GM12878 (cell line): ENCODE data around the gene MAT1A. TPM values are rescaled to one million over a fixed set of nuclear protein-coding genes. Genes with fewer than 3 reads are reported as not detected.

Experiments used
- ATAC-seq: fragments of 200-7000 bp; cut with Tn5 transposase; 3 replicates; pipeline ENCODE4 v1.9.1; 2020; ENCODE audit warnings: mild to moderate bottlenecking, moderate library complexity
- BruUV-seq: library from RNA; stranded (reverse); fragments of 400-500 nt; replicated peaks from 2 replicates; lab custom pipeline; 2021; lab: Mats Ljungman, UMichigan
- CTCF ChIA-PET: fragments of 300-600 bp; sonication (Branson Sonifier 250); formaldehyde crosslinking; extraction: SDS; loops from one replicate; lab custom pipeline; 2021; ENCODE audit warnings: inconsistent platforms; lab: Yijun Ruan, JAX
- POLR2A ChIA-PET: fragments of 350-600 bp; formaldehyde crosslinking; extraction: SDS; loops from one replicate; lab custom pipeline; 2021; ENCODE audit warnings: inconsistent platforms; lab: Charles Lee
- RAD21 ChIA-PET: fragments of 300-600 bp; sonication (Branson Sonifier 250); formaldehyde crosslinking; loops from one replicate; lab custom pipeline; 2023; ENCODE audit warnings: antibody characterized with exemption; ENCODE audit not compliant: unreplicated experiment; lab: Charles Lee
- SMC1A ChIA-PET: fragments of 300-600 bp; sonication (Branson Sonifier 250); formaldehyde crosslinking; loops from one replicate; lab custom pipeline; 2023; ENCODE audit not compliant: unreplicated experiment, uncharacterized antibody; lab: Charles Lee
- DNase-seq: peaks from one replicate; pipeline ENCODE4 v3.0.0-alpha.2; 2011; ENCODE audit warnings: low read depth, low spot score
- FAIRE-seq: peaks from 3 replicates; lab custom pipeline; 2011; peaks lifted over from hg19 to GRCh38; lab: Jason Lieb, UNC
- H2AFZ ChIP-seq: 2 replicates; pipeline ENCODE4 v1.6.0; 2011; ENCODE audit warnings: low read depth, low read length, control low read depth; ENCODE audit not compliant: control insufficient read depth
- H3K27ac ChIP-seq: 2 replicates; pipeline ENCODE4 v1.5.1; 2011; ENCODE audit warnings: control low read depth; ENCODE audit not compliant: control insufficient read depth, insufficient read depth
- H3K27me3 ChIP-seq, 2 experiments: replicated peaks in 1 of 2; 2 replicates each; pipeline versions ENCODE4 v1.6.0 to v1.6.1; 2011; ENCODE audit warnings: low read length in 1 of 2; ENCODE audit not compliant: control insufficient read depth in 2 of 2, insufficient read depth in 2 of 2
- H3K36me3 ChIP-seq, 2 experiments: 2 replicates each; pipeline ENCODE4 v1.5.1; 2011; ENCODE audit warnings: low read length in 1 of 2; ENCODE audit not compliant: control insufficient read depth in 2 of 2, insufficient read depth in 2 of 2
- H3K4me1 ChIP-seq: 2 replicates; pipeline ENCODE4 v1.6.1; 2011; ENCODE audit warnings: mild to moderate bottlenecking, low read length, moderate library complexity, mixed read lengths; ENCODE audit not compliant: control insufficient read depth, insufficient read depth
- H3K4me2 ChIP-seq: 2 replicates; pipeline ENCODE4 v1.6.0; 2011; ENCODE audit warnings: control low read depth; ENCODE audit not compliant: control insufficient read depth, insufficient read depth
- H3K4me3 ChIP-seq: fragments of 200-600 bp; sonication (generic); 2 replicates; pipeline ENCODE4 v1.5.1; 2016
- H3K79me2 ChIP-seq: 2 replicates; pipeline ENCODE4 v1.6.0; 2011; ENCODE audit warnings: low read length; ENCODE audit not compliant: control insufficient read depth, insufficient read depth
- H3K9ac ChIP-seq: 2 replicates; pipeline ENCODE4 v1.8.0; 2011; ENCODE audit warnings: low read length, control low read depth, mixed read lengths; ENCODE audit not compliant: control insufficient read depth, insufficient read depth
- H3K9me3 ChIP-seq: replicated peaks from 3 replicates; pipeline ENCODE4 v1.5.1; 2011; ENCODE audit warnings: mild to moderate bottlenecking, low read length; ENCODE audit not compliant: control insufficient read depth, insufficient read depth
- H4K20me1 ChIP-seq: 2 replicates; pipeline ENCODE4 v1.6.0; 2011; ENCODE audit not compliant: control insufficient read depth, insufficient read depth
- ATF7 ChIP-seq: fragments of 450-650 bp; IDR thresholded peaks from 2 replicates; pipeline ENCODE4 v1.6.1; 2016; ENCODE audit warnings: low read depth, mild to moderate bottlenecking
- CBX3 ChIP-seq: fragments of 200-600 bp; sonication (generic); IDR thresholded peaks from 2 replicates; pipeline ENCODE4 v1.6.1; 2016; ENCODE audit warnings: low read depth, borderline replicate concordance
- CREB1 ChIP-seq: IDR thresholded peaks from 2 replicates; pipeline ENCODE4 v1.6.1; 2012; ENCODE audit warnings: low read depth, mild to moderate bottlenecking, inconsistent platforms
- FOS ChIP-seq: IDR thresholded peaks from 3 replicates; pipeline ENCODE4 v1.6.1; 2011; ENCODE audit warnings: borderline replicate concordance; ENCODE audit not compliant: insufficient read length; ENCODE audit errors: extremely low read depth
- IKZF1 ChIP-seq: fragments of 450-650 bp; conservative IDR thresholded peaks from 2 replicates; pipeline ENCODE4 v1.6.1; 2017; ENCODE audit warnings: antibody characterized with exemption, mild to moderate bottlenecking
- MEF2A ChIP-seq: IDR thresholded peaks from 2 replicates; pipeline ENCODE4 v1.6.1; 2011; ENCODE audit warnings: low read depth, mild to moderate bottlenecking, low read length, moderate library complexity; ENCODE audit not compliant: insufficient read depth
- MTA3 ChIP-seq: IDR thresholded peaks from 2 replicates; pipeline ENCODE4 v1.6.1; 2012; ENCODE audit warnings: low read length, inconsistent platforms, borderline replicate concordance
- YY1 ChIP-seq: IDR thresholded peaks from 2 replicates; pipeline ENCODE4 v1.6.1; 2011; ENCODE audit warnings: low read depth, mild to moderate bottlenecking, low read length
- ZNF217 ChIP-seq: fragments of 450-650 bp; IDR thresholded peaks from 2 replicates; pipeline ENCODE4 v1.6.1; 2017; ENCODE audit warnings: antibody characterized with exemption, mild to moderate bottlenecking
- WGBS: methylation state at CpG from one replicate; pipeline ENCODE4 v1.1.6; 2016; ENCODE audit warnings: low lambda C conversion rate; ENCODE audit not compliant: insufficient replicate concordance, insufficient coverage; ENCODE audit errors: missing lambda C conversion rate; 5-methylcytosine and 5-hydroxymethylcytosine counted together
- in situ Hi-C: fragments of 300-500 bp; cut with MboI; formaldehyde crosslinking; loops from 9 replicates; pipeline ENCODE4 v1.14.3; 2018; ENCODE audit warnings: mixed read lengths
- intact Hi-C: fragments of 100-400 bp; cut with micrococcal nuclease; formaldehyde crosslinking; loops from one replicate; pipeline ENCODE4 v1.14.2; 2022; ENCODE audit not compliant: unreplicated experiment
- polyA plus RNA-seq, 11 experiments: library from polyadenylated mRNA; depleted of rRNA in 4 of 11; unstranded in 6 of 11; stranded (reverse) in 5 of 11; fragments of >200 nt; fragmentation: Nextera tagmentation in 4 of 11; fragmentation: Illumina TruSeq in 1 of 11; extraction: Ambion mirVana in 4 of 11; extraction: Trizol in 1 of 11; gene quantifications; 1 replicate in 1 of 11; 2 replicates in 10 of 11; pipeline versions ENCODE4 v1.2.1 to v1.2.3, GENCODE V29; 2011 to 2016; ENCODE audit warnings: inconsistent platforms in 2 of 11, missing spikeins in 2 of 11, low read depth in 1 of 11
- total RNA-seq, 4 experiments: library from RNA; depleted of rRNA in 3 of 4; stranded (reverse); fragments of >200 nt in 3 of 4; fragmentation: Illumina TruSeq in 1 of 4; extraction: Trizol in 1 of 4; gene quantifications; 2 replicates each; pipeline versions ENCODE4 v1.2.1 to v1.2.3, GENCODE V29; 2013 to 2021
- TF ChIP-seq, protein P1 (sequence below): fragments of 450-650 bp; IDR thresholded peaks from 2 replicates; pipeline ENCODE4 v1.6.1; 2016; ENCODE audit warnings: mild to moderate bottlenecking
- TF ChIP-seq, protein P2 (sequence below): IDR thresholded peaks from 2 replicates; pipeline ENCODE4 v1.6.1; 2011; ENCODE audit warnings: mild to moderate bottlenecking, low read depth, low read length, moderate library complexity; ENCODE audit not compliant: insufficient replicate concordance
- TF ChIP-seq, protein P3 (sequence below), 3 experiments: IDR thresholded peaks in 2 of 3; conservative IDR thresholded peaks in 1 of 3; 2 replicates each; pipeline ENCODE4 v1.5.1; 2011; ENCODE audit warnings: low read depth in 3 of 3, low read length in 3 of 3, mild to moderate bottlenecking in 3 of 3, control low read depth in 2 of 3, moderate library complexity in 2 of 3, inconsistent platforms in 1 of 3, mixed read lengths in 1 of 3; ENCODE audit not compliant: control insufficient read depth in 2 of 3, insufficient read depth in 1 of 3; ENCODE audit errors: extremely low read depth in 1 of 3

MAT1A gene
- total and polyA plus RNA-seq, 10 of the 15 experiments (the other 5 are each of a cell fraction or from before 2014, with no cell fraction given) = 0.23 TPM; not detected in 9

DNA sequence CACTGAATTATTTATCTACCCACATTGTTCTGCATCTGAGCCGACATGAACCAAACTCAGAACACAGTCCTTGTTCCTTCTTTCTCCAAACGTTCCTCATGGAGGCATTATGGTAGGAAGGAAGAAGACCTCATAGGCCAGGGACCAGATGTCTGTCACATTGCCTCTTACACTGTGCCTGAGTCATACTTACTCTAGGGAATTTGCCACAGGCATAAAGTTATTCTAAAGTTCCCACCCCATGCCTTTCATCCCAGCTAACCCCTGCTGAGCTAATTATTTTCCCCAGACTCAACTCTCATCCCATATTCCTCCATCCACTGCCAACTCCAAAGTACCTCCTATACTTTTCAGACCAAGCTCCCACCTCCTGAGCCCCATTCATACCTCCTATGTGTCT lies 21.2 kb downstream of the MAT1A start:
- H3K27ac ChIP-seq = no peak overlapping the region
- H3K4me1 ChIP-seq = no peaks in the 10 kb centered on the region
- no peak overlapping the region for H3K4me2 ChIP-seq
- H2AFZ ChIP-seq = no peak overlapping the region
- ChIA-PET RAD21 (no interaction called here), POLR2A (no interaction called here), CTCF (interaction anchor here (0.8 kb wide), 1 partner anchor 185 kb away, joined by 3 read pairs; no protein-coding TSS in a partner anchor), SMC1A (no interaction called here)
- in situ Hi-C loops (no loop called here), intact Hi-C loops (no loop called here)
- 0% methylated on average over 2 of the region's 2 CpGs for WGBS
- H3K9me3 ChIP-seq = no peaks in the 10 kb centered on the region
- ATAC-seq = no peak
- H4K20me1 ChIP-seq = no peaks in the 10 kb centered on the region; the same call in 1 of the 2 replicates
- peaks cover 0 to 3% of the 10 kb centered on the region in 2 experiments; a peak in 1 of 4 replicates for H3K27me3 ChIP-seq
- BruUV-seq = no TSS peak
- H3K4me3 ChIP-seq = no peak overlapping the region
- DNase-seq = no peak
- no peaks in the 10 kb centered on the region for H3K79me2 ChIP-seq
- TF ChIP-seq IKZF1 (no peak), CREB1 (no peak), CBX3 (no peak), FOS (no peak), MTA3 (no peak), ZNF217 (no peak), ATF7 (no peak), MEF2A (no peak), YY1 (no peak)
- TF ChIP-seq, protein P1, sequence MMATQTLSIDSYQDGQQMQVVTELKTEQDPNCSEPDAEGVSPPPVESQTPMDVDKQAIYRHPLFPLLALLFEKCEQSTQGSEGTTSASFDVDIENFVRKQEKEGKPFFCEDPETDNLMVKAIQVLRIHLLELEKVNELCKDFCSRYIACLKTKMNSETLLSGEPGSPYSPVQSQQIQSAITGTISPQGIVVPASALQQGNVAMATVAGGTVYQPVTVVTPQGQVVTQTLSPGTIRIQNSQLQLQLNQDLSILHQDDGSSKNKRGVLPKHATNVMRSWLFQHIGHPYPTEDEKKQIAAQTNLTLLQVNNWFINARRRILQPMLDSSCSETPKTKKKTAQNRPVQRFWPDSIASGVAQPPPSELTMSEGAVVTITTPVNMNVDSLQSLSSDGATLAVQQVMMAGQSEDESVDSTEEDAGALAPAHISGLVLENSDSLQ = no peak
- TF ChIP-seq, protein P2, sequence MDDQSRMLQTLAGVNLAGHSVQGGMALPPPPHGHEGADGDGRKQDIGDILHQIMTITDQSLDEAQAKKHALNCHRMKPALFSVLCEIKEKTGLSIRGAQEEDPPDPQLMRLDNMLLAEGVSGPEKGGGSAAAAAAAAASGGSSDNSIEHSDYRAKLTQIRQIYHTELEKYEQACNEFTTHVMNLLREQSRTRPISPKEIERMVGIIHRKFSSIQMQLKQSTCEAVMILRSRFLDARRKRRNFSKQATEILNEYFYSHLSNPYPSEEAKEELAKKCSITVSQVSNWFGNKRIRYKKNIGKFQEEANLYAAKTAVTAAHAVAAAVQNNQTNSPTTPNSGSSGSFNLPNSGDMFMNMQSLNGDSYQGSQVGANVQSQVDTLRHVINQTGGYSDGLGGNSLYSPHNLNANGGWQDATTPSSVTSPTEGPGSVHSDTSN = no peak
- TF ChIP-seq, protein P3, sequence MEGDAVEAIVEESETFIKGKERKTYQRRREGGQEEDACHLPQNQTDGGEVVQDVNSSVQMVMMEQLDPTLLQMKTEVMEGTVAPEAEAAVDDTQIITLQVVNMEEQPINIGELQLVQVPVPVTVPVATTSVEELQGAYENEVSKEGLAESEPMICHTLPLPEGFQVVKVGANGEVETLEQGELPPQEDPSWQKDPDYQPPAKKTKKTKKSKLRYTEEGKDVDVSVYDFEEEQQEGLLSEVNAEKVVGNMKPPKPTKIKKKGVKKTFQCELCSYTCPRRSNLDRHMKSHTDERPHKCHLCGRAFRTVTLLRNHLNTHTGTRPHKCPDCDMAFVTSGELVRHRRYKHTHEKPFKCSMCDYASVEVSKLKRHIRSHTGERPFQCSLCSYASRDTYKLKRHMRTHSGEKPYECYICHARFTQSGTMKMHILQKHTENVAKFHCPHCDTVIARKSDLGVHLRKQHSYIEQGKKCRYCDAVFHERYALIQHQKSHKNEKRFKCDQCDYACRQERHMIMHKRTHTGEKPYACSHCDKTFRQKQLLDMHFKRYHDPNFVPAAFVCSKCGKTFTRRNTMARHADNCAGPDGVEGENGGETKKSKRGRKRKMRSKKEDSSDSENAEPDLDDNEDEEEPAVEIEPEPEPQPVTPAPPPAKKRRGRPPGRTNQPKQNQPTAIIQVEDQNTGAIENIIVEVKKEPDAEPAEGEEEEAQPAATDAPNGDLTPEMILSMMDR (IDR thresholded peaks at IDR 0.05 in 2 of 3, conservative IDR thresholded peaks at IDR 0.05 in 1 of 3; ENCODE audit: control insufficient read depth in 2 of 3, extremely low read depth in 1 of 3, insufficient read depth in 1 of 3, low read depth in 3 of 3, low read length in 3 of 3) = no peak
- TF ChIP-seq, all 136 proteins: peak for 0
- H3K9ac ChIP-seq = no peak overlapping the region
- FAIRE-seq = no peak
- H3K36me3 ChIP-seq = no peaks in the 10 kb centered on the region
